Bronchial epithelial cell (primary cell): ENCODE measurements around the gene ANKRD55. TPM values are rescaled to one million over a fixed set of nuclear protein-coding genes. Genes with fewer than 3 reads are reported as not detected.
"Not testable (repeated sequence)": the region's sequence is repeated elsewhere in the genome, so short reads cannot be mapped to it uniquely, and the experiment has no call there.

Experiments used
- DNase-seq: peaks from one replicate; pipeline ENCODE4 v3.0.0-alpha.2; 2010; ENCODE audit warnings: low read depth
- FAIRE-seq: peaks from 2 replicates; lab custom pipeline; 2011; peaks lifted over from hg19 to GRCh38; lab: Jason Lieb, UNC
- H3K27me3 ChIP-seq: 2 replicates; pipeline ENCODE4 v1.5.1; 2011; ENCODE audit warnings: low read length; ENCODE audit not compliant: control insufficient read depth, insufficient read depth
- H3K36me3 ChIP-seq: 2 replicates; pipeline ENCODE4 v1.5.1; 2011; ENCODE audit warnings: low read length; ENCODE audit not compliant: control insufficient read depth, insufficient read depth
- H3K4me3 ChIP-seq: 2 replicates; pipeline ENCODE4 v1.5.1; 2011; ENCODE audit warnings: mild to moderate bottlenecking, low read depth, low read length, control low read depth
- total RNA-seq: library from RNA; depleted of rRNA; stranded (reverse); fragments of >200 nt; gene quantifications from 2 replicates; pipeline ENCODE4 v1.2.1, GENCODE V29; 2014
- TF ChIP-seq, protein P1 (sequence below): IDR thresholded peaks from 2 replicates; pipeline ENCODE4 v1.5.1; 2011; ENCODE audit warnings: mild to moderate bottlenecking, moderate library complexity, low read length, control low read depth, inconsistent platforms; ENCODE audit not compliant: insufficient read depth, severe bottlenecking

Gene ANKRD55
- total RNA-seq, 1 donor from 2014 or later, result not detected

DNA sequence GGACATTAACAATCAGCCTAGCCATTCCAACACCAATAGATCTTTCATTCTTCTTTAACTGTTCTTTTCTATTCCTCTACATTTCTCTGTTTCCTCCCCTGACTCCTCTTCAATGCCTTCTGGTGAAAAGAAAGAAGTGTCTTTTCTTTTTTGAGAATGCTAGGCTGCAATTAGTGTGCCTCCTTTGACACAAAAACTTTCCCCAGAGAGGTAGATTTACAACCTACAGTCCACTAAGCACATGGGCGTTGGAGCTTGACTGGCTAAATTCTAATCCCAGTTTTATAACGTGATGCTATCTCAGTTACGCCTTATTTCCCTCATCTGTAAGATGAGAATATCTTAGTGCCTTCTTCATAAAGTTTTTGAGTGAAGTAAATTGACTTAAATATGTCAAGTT is 16.9 kb upstream of the ANKRD55 start:
- no peak for FAIRE-seq

DNA sequence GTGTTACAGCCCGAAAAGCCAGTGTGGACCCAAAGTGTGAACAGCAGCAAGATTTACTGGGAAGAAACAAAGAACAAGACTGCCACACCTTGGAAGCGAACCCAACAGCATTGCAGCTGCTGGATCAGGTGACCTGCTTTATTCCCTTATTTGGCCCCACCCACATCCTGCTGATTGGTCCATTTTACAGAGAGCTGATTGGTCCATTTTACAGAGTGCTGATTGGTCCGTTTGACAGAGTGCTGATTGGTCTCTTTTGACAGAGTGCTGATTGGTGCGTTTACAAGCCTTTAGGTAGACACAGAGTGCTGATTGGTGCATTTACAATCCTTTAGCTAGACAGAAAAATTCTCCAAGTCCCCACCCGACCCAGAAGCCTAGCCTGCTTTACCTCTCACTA is 16.0 kb upstream of the ANKRD55 start:
- H3K4me3 ChIP-seq, DNase-seq, H3K36me3 ChIP-seq, H3K27me3 ChIP-seq, FAIRE-seq: not testable (repeated sequence)

More for the DNA sequence above, 16.9 kb upstream of the ANKRD55 start:
- Histone ChIP-seq H3K36me3 (no peaks in the 10 kb centered on the region), H3K27me3 (no peaks in the 10 kb centered on the region), H3K4me3 (no peak overlapping the region)
- TF ChIP-seq, protein P1, sequence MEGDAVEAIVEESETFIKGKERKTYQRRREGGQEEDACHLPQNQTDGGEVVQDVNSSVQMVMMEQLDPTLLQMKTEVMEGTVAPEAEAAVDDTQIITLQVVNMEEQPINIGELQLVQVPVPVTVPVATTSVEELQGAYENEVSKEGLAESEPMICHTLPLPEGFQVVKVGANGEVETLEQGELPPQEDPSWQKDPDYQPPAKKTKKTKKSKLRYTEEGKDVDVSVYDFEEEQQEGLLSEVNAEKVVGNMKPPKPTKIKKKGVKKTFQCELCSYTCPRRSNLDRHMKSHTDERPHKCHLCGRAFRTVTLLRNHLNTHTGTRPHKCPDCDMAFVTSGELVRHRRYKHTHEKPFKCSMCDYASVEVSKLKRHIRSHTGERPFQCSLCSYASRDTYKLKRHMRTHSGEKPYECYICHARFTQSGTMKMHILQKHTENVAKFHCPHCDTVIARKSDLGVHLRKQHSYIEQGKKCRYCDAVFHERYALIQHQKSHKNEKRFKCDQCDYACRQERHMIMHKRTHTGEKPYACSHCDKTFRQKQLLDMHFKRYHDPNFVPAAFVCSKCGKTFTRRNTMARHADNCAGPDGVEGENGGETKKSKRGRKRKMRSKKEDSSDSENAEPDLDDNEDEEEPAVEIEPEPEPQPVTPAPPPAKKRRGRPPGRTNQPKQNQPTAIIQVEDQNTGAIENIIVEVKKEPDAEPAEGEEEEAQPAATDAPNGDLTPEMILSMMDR, result no peak
- no peak for DNase-seq

DNA sequence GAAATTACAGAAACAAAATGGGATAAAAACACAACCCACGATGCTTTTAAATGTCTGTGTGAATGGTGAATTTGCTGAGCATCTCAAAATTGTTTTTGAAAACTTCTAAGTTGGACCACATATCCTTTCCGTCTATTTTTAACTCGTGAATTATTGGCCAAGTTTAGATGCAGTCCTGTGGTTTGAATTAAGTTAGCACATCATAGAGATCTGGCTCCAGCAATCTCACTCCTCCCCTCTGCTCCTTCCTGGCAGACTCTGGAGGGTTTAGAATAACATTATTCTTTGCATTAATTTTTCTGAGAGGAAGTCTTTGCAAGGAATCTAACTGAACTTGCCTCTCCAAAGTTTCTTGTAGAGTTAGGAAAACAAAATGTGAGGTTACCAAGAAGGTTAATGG is 14.5 kb upstream of the ANKRD55 start:
- no peaks in the 10 kb centered on the region for H3K36me3 ChIP-seq
- no peak overlapping the region for H3K4me3 ChIP-seq
- TF ChIP-seq, protein P1, result no peak
- FAIRE-seq, result no peak
- DNase-seq, result no peak
- H3K27me3 ChIP-seq, result no peaks in the 10 kb centered on the region

DNA sequence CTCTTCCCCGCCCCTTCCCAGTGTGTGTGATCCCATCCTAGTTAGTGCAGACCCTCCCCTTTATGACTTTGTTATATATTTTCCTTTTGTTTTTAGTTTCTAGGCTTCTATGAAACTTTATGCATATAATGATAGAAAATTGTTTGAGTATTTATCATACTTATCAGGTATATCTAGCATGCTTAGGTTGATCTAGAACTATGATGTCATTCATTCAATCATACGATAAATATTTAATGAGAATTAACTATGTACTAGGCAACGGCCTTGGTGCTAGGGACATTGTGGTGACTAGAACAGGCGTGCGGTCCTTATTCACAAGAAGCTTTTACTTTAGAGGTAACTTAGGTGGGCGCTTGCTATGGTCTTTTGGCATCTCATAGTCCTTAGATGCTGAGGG is 13.6 kb upstream of the ANKRD55 start:
- TF ChIP-seq, protein P1, result no peak

DNA sequence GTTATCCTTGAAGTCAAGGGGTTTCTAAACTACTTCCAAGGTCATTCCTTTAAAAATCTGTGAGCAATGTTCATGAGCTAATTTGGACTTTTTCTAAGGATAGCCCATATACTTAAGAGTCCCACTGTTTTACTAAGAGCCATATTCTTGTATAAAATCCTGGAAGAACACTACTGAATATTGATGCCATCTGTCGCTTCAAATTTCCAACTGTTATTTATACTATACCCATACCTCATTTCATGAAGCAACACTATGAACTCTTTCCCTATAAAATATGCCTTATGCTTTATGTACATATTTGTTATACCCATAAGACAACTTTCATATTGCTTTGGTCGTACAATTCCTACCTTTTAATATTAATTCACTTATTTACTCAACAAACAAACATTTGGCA is 12.4 kb upstream of the ANKRD55 start:
- FAIRE-seq (no peak), DNase-seq (no peak)
- TF ChIP-seq, protein P1, result no peak
- Histone ChIP-seq H3K27me3 (no peaks in the 10 kb centered on the region), H3K36me3 (no peaks in the 10 kb centered on the region), H3K4me3 (no peak overlapping the region)

More for the DNA sequence above, 13.6 kb upstream of the ANKRD55 start:
- H3K27me3 ChIP-seq, result no peaks in the 10 kb centered on the region
- DNase-seq, result no peak
- H3K4me3 ChIP-seq, result no peak overlapping the region
- H3K36me3 ChIP-seq, result no peaks in the 10 kb centered on the region
- no peak for FAIRE-seq

DNA sequence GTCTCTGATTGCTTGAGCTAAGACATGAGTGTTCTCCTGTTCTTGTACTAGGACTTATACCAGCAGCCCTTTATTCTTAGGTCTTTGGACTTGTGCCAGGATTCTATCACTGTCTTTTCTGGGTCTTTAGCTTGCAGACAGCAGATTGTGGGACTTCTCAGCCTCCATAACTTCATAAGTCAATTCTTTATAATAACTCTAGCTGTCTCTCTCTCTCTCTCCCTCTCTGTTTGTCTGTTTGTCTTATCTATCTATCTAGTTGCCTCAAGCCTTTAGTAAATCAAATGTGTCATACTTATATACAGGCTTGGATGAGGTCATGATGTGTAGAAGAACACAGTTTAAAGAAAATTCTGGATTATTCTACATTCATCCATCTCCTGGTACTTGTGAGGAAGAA is 11.5 kb upstream of the ANKRD55 start:
- DNase-seq, result no peak
- no peak for FAIRE-seq
- TF ChIP-seq, protein P1, result no peak
- Histone ChIP-seq H3K36me3 (no peaks in the 10 kb centered on the region), H3K27me3 (no peaks in the 10 kb centered on the region), H3K4me3 (no peak overlapping the region)

DNA sequence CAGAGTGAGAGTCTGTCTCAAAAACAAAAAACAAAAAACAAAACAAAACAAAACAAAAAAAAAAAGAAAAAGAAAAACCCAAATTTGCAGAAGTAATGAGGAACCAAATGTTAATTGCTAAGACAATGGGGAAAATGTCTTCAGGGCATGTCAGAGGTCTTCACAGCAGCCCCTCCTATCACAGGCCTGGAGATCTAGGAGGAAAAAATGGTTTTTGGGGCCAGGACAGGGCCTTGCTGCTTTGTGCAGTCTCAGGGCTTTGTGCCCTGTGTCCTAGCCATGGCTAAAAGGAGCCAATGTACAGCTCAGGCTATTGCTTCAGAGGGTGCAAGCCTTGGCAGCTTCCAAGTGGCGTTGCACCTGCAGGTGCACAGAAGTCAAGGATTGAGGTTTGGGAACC is 9.1 kb upstream of the ANKRD55 start:
- not testable (repeated sequence) for H3K4me3 ChIP-seq, H3K27me3 ChIP-seq, H3K36me3 ChIP-seq, FAIRE-seq, DNase-seq
